Neural cell (in vitro differentiated cells): ENCODE data around the gene TNFAIP8. TPM values are rescaled to one million over a fixed set of nuclear protein-coding genes. Genes with fewer than 3 reads are reported as not detected.

Experiments used
- H2AFZ ChIP-seq: fragments of 200-600, 300-800 bp; sonication (generic), shearing (Covaris generic); 2 replicates; pipeline ENCODE4 v1.6.0; 2014; ENCODE audit warnings: low read depth, mild to moderate bottlenecking, antibody characterized with exemption, low read length, moderate library complexity
- H3F3A ChIP-seq: fragments of 200-600 bp; shearing (Covaris generic); 2 replicates; pipeline ENCODE4 v1.6.1; 2016; ENCODE audit warnings: mild to moderate bottlenecking, moderate library complexity, mixed read lengths, antibody characterized with exemption, low read length; ENCODE audit not compliant: insufficient read depth, poor library complexity, severe bottlenecking
- H3K27ac ChIP-seq: fragments of 200-600, 300-800 bp; sonication (generic), shearing (Covaris generic); 2 replicates; pipeline ENCODE4 v1.5.1; 2014; ENCODE audit warnings: mild to moderate bottlenecking, low read length, moderate library complexity
- H3K27me3 ChIP-seq: fragments of 300-800, 200-600 bp; sonication (generic), shearing (Covaris generic); 2 replicates; pipeline ENCODE4 v1.6.0; 2014; ENCODE audit warnings: mild to moderate bottlenecking, low read depth, low read length, moderate library complexity; ENCODE audit not compliant: insufficient read depth
- H3K36me3 ChIP-seq: fragments of 300-800, 200-600 bp; sonication (generic), shearing (Covaris generic); 2 replicates; pipeline ENCODE4 v1.5.1; 2014; ENCODE audit warnings: mild to moderate bottlenecking, antibody characterized with exemption, low read length, moderate library complexity; ENCODE audit not compliant: insufficient read depth
- H3K4me2 ChIP-seq: fragments of 300-800, 200-600 bp; sonication (generic), shearing (Covaris generic); 2 replicates; pipeline ENCODE4 v1.6.0; 2014; ENCODE audit warnings: mild to moderate bottlenecking, low read length
- H3K4me3 ChIP-seq: fragments of 300-800, 200-600 bp; sonication (generic), shearing (Covaris generic); 2 replicates; pipeline ENCODE4 v1.5.1; 2014; ENCODE audit warnings: mild to moderate bottlenecking, low read length, moderate library complexity
- H3K79me2 ChIP-seq: fragments of 200-600 bp; shearing (Covaris generic); replicated peaks from 2 replicates; pipeline ENCODE4 v1.6.0; 2014; ENCODE audit warnings: mild to moderate bottlenecking, low read length, moderate library complexity; ENCODE audit not compliant: insufficient read depth
- H3K9ac ChIP-seq: fragments of 300-800, 200-600 bp; sonication (generic), shearing (Covaris generic); 2 replicates; pipeline ENCODE4 v1.6.1; 2016; ENCODE audit warnings: mild to moderate bottlenecking, low read length, mixed read lengths
- H3K9me2 ChIP-seq: fragments of 200-600 bp; shearing (Covaris generic); 2 replicates; pipeline ENCODE4 v1.6.1; 2016; ENCODE audit warnings: mild to moderate bottlenecking, low read length, mixed read lengths; ENCODE audit not compliant: insufficient read depth
- H3K9me3 ChIP-seq: fragments of 200-600, 300-800 bp; sonication (generic), shearing (Covaris generic); 2 replicates; pipeline ENCODE4 v1.6.1; 2016; ENCODE audit warnings: mild to moderate bottlenecking, mixed run types, low read length, moderate library complexity, mixed read lengths
- H4K20me1 ChIP-seq: fragments of 200-600 bp; shearing (Covaris generic); 2 replicates; pipeline ENCODE4 v1.6.1; 2016; ENCODE audit warnings: mild to moderate bottlenecking, mixed run types; ENCODE audit not compliant: insufficient read depth
- CTCF ChIP-seq: fragments of 450-650 bp; IDR thresholded peaks from 2 replicates; pipeline ENCODE4 v1.5.1; 2014; ENCODE audit warnings: antibody characterized with exemption, mild to moderate bottlenecking, moderate library complexity; ENCODE audit not compliant: poor library complexity, severe bottlenecking
- EP300 ChIP-seq: fragments of 450-650 bp; conservative IDR thresholded peaks from 2 replicates; pipeline ENCODE4 v1.6.1; 2014; ENCODE audit warnings: antibody characterized with exemption, mild to moderate bottlenecking, moderate library complexity; ENCODE audit not compliant: poor library complexity, severe bottlenecking
- EZH2 ChIP-seq: fragments of 200-600, 300-800 bp; shearing (Covaris generic), sonication (generic); IDR thresholded peaks from 2 replicates; pipeline ENCODE4 v1.6.1; 2014; ENCODE audit warnings: antibody characterized with exemption, low read length, borderline replicate concordance, mild to moderate bottlenecking; ENCODE audit not compliant: insufficient read depth, poor library complexity, severe bottlenecking
- MXI1 ChIP-seq: fragments of 450-650 bp; conservative IDR thresholded peaks from 2 replicates; pipeline ENCODE4 v1.6.1; 2014; ENCODE audit warnings: antibody characterized with exemption, mild to moderate bottlenecking; ENCODE audit not compliant: poor library complexity, severe bottlenecking
- POLR2AphosphoS5 ChIP-seq: IDR thresholded peaks from 2 replicates; pipeline ENCODE4 v1.6.1; 2012
- RAD21 ChIP-seq: fragments of 450-650 bp; conservative IDR thresholded peaks from 2 replicates; pipeline ENCODE4 v1.6.1; 2014; ENCODE audit warnings: antibody characterized with exemption, mild to moderate bottlenecking, moderate library complexity
- REST ChIP-seq: IDR thresholded peaks from 2 replicates; pipeline ENCODE4 v1.6.1; 2012; ENCODE audit warnings: borderline replicate concordance
- SMC3 ChIP-seq: fragments of 450-650 bp; conservative IDR thresholded peaks from 2 replicates; pipeline ENCODE4 v1.6.1; 2014; ENCODE audit warnings: antibody characterized with exemption, mild to moderate bottlenecking, moderate library complexity; ENCODE audit not compliant: poor library complexity
- TAF1 ChIP-seq: IDR thresholded peaks from 2 replicates; pipeline ENCODE4 v1.6.1; 2012; ENCODE audit warnings: low read depth
- polyA plus RNA-seq: library from polyadenylated mRNA; depleted of rRNA; stranded (reverse); fragments of >200 nt; gene quantifications from 2 replicates; pipeline ENCODE4 v1.2.3, GENCODE V29; 2014

Gene TNFAIP8
- polyA plus RNA-seq, 1 donor from 2014 or later = 0.26 TPM

GRCh38 chr5:119363271-119363670, 7.5 kb downstream of the TNFAIP8 start:
- H3K9me2 ChIP-seq = no peaks in the 10 kb centered on the region
- no peak overlapping the region for H2AFZ ChIP-seq
- H3F3A ChIP-seq = no peaks in the 10 kb centered on the region
- H3K27ac ChIP-seq = no peak overlapping the region
- no peak overlapping the region for H3K4me3 ChIP-seq
- no peaks in the 10 kb centered on the region for H3K9me3 ChIP-seq
- H3K4me2 ChIP-seq = no peak overlapping the region
- no peaks in the 10 kb centered on the region for H3K79me2 ChIP-seq
- H4K20me1 ChIP-seq = no peaks in the 10 kb centered on the region
- TF ChIP-seq REST (no peak), RAD21 (no peak), CTCF (no peak)
- no peaks in the 10 kb centered on the region for H3K36me3 ChIP-seq
- no peaks in the 10 kb centered on the region for H3K27me3 ChIP-seq
- no peak overlapping the region for H3K9ac ChIP-seq

- TF ChIP-seq REST (no peak), SMC3 (no peak), TAF1 (no peak), MXI1 (no peak), POLR2AphosphoS5 (no peak), EZH2 (no peak), RAD21 (no peak), CTCF (no peak), EP300 (no peak)
- Histone ChIP-seq H3K27ac (no peak overlapping the region), H3K36me3 (no peaks in the 10 kb centered on the region)
These were observed 8.1 kb downstream of the TNFAIP8 start for GRCh38 chr5:119363936-119364335.

More at GRCh38 chr5:119363936-119364335, 8.1 kb downstream of the TNFAIP8 start:
- Histone ChIP-seq H4K20me1 (no peaks in the 10 kb centered on the region), H3F3A (no peaks in the 10 kb centered on the region), H3K4me3 (no peak overlapping the region), H3K9me3 (no peaks in the 10 kb centered on the region), H3K79me2 (no peaks in the 10 kb centered on the region), H3K9ac (no peak overlapping the region), H3K27me3 (no peaks in the 10 kb centered on the region), H3K9me2 (no peaks in the 10 kb centered on the region), H3K4me2 (no peak overlapping the region), H2AFZ (no peak overlapping the region)
